GM12878 (cell line): ENCODE measurements around the gene COL17A1. TPM values are rescaled to one million over a fixed set of nuclear protein-coding genes. Genes with fewer than 3 reads are reported as not detected.

Source experiments
- ATAC-seq: fragments of 200-7000 bp; cut with Tn5 transposase; 3 replicates; pipeline ENCODE4 v1.9.1; 2020; ENCODE audit warnings: mild to moderate bottlenecking, moderate library complexity
- BruUV-seq: library from RNA; stranded (reverse); fragments of 400-500 nt; replicated peaks from 2 replicates; lab custom pipeline; 2021; lab: Mats Ljungman, UMichigan
- CTCF ChIA-PET: fragments of 300-600 bp; sonication (Branson Sonifier 250); formaldehyde crosslinking; extraction: SDS; loops from one replicate; lab custom pipeline; 2021; ENCODE audit warnings: inconsistent platforms; lab: Yijun Ruan, JAX
- POLR2A ChIA-PET: fragments of 350-600 bp; formaldehyde crosslinking; extraction: SDS; loops from one replicate; lab custom pipeline; 2021; ENCODE audit warnings: inconsistent platforms; lab: Charles Lee
- RAD21 ChIA-PET: fragments of 300-600 bp; sonication (Branson Sonifier 250); formaldehyde crosslinking; loops from one replicate; lab custom pipeline; 2023; ENCODE audit warnings: antibody characterized with exemption; ENCODE audit not compliant: unreplicated experiment; lab: Charles Lee
- SMC1A ChIA-PET: fragments of 300-600 bp; sonication (Branson Sonifier 250); formaldehyde crosslinking; loops from one replicate; lab custom pipeline; 2023; ENCODE audit not compliant: unreplicated experiment, uncharacterized antibody; lab: Charles Lee
- DNase-seq: peaks from one replicate; pipeline ENCODE4 v3.0.0-alpha.2; 2011; ENCODE audit warnings: low read depth, low spot score
- FAIRE-seq: peaks from 3 replicates; lab custom pipeline; 2011; peaks lifted over from hg19 to GRCh38; lab: Jason Lieb, UNC
- H2AFZ ChIP-seq: 2 replicates; pipeline ENCODE4 v1.6.0; 2011; ENCODE audit warnings: low read depth, low read length, control low read depth; ENCODE audit not compliant: control insufficient read depth
- H3K27ac ChIP-seq: 2 replicates; pipeline ENCODE4 v1.5.1; 2011; ENCODE audit warnings: control low read depth; ENCODE audit not compliant: control insufficient read depth, insufficient read depth
- H3K27me3 ChIP-seq, 2 experiments: replicated peaks in 1 of 2; 2 replicates each; pipeline versions ENCODE4 v1.6.0 to v1.6.1; 2011; ENCODE audit warnings: low read length in 1 of 2; ENCODE audit not compliant: control insufficient read depth in 2 of 2, insufficient read depth in 2 of 2
- H3K36me3 ChIP-seq, 2 experiments: 2 replicates each; pipeline ENCODE4 v1.5.1; 2011; ENCODE audit warnings: low read length in 1 of 2; ENCODE audit not compliant: control insufficient read depth in 2 of 2, insufficient read depth in 2 of 2
- H3K4me1 ChIP-seq: 2 replicates; pipeline ENCODE4 v1.6.1; 2011; ENCODE audit warnings: mild to moderate bottlenecking, low read length, moderate library complexity, mixed read lengths; ENCODE audit not compliant: control insufficient read depth, insufficient read depth
- H3K4me2 ChIP-seq: 2 replicates; pipeline ENCODE4 v1.6.0; 2011; ENCODE audit warnings: control low read depth; ENCODE audit not compliant: control insufficient read depth, insufficient read depth
- H3K4me3 ChIP-seq: fragments of 200-600 bp; sonication (generic); 2 replicates; pipeline ENCODE4 v1.5.1; 2016
- H3K79me2 ChIP-seq: 2 replicates; pipeline ENCODE4 v1.6.0; 2011; ENCODE audit warnings: low read length; ENCODE audit not compliant: control insufficient read depth, insufficient read depth
- H3K9ac ChIP-seq: 2 replicates; pipeline ENCODE4 v1.8.0; 2011; ENCODE audit warnings: low read length, control low read depth, mixed read lengths; ENCODE audit not compliant: control insufficient read depth, insufficient read depth
- H3K9me3 ChIP-seq: replicated peaks from 3 replicates; pipeline ENCODE4 v1.5.1; 2011; ENCODE audit warnings: mild to moderate bottlenecking, low read length; ENCODE audit not compliant: control insufficient read depth, insufficient read depth
- H4K20me1 ChIP-seq: 2 replicates; pipeline ENCODE4 v1.6.0; 2011; ENCODE audit not compliant: control insufficient read depth, insufficient read depth
- HCFC1 ChIP-seq: fragments of 150-350 bp; IDR thresholded peaks from 2 replicates; pipeline ENCODE4 v1.6.1; 2014; ENCODE audit warnings: low read length
- NBN ChIP-seq: fragments of 450-650 bp; IDR thresholded peaks from 2 replicates; pipeline ENCODE4 v1.6.1; 2016
- RAD51 ChIP-seq: fragments of 450-650 bp; IDR thresholded peaks from 2 replicates; pipeline ENCODE4 v1.6.1; 2016; ENCODE audit warnings: moderate library complexity, mild to moderate bottlenecking, inconsistent platforms
- ZBTB11 ChIP-seq: fragments of 450-650 bp; formaldehyde crosslinking; IDR thresholded peaks from 2 replicates; pipeline ENCODE4 v1.5.0; 2022; ENCODE audit warnings: mild to moderate bottlenecking, missing genetic modification characterization
- WGBS: methylation state at CpG from one replicate; pipeline ENCODE4 v1.1.6; 2016; ENCODE audit warnings: low lambda C conversion rate; ENCODE audit not compliant: insufficient replicate concordance, insufficient coverage; ENCODE audit errors: missing lambda C conversion rate; 5-methylcytosine and 5-hydroxymethylcytosine counted together
- in situ Hi-C: fragments of 300-500 bp; cut with MboI; formaldehyde crosslinking; loops from 9 replicates; pipeline ENCODE4 v1.14.3; 2018; ENCODE audit warnings: mixed read lengths
- intact Hi-C: fragments of 100-400 bp; cut with micrococcal nuclease; formaldehyde crosslinking; loops from one replicate; pipeline ENCODE4 v1.14.2; 2022; ENCODE audit not compliant: unreplicated experiment
- polyA plus RNA-seq, 11 experiments: library from polyadenylated mRNA; depleted of rRNA in 4 of 11; unstranded in 6 of 11; stranded (reverse) in 5 of 11; fragments of >200 nt; fragmentation: Nextera tagmentation in 4 of 11; fragmentation: Illumina TruSeq in 1 of 11; extraction: Ambion mirVana in 4 of 11; extraction: Trizol in 1 of 11; gene quantifications; 1 replicate in 1 of 11; 2 replicates in 10 of 11; pipeline versions ENCODE4 v1.2.1 to v1.2.3, GENCODE V29; 2011 to 2016; ENCODE audit warnings: inconsistent platforms in 2 of 11, missing spikeins in 2 of 11, low read depth in 1 of 11
- total RNA-seq, 4 experiments: library from RNA; depleted of rRNA in 3 of 4; stranded (reverse); fragments of >200 nt in 3 of 4; fragmentation: Illumina TruSeq in 1 of 4; extraction: Trizol in 1 of 4; gene quantifications; 2 replicates each; pipeline versions ENCODE4 v1.2.1 to v1.2.3, GENCODE V29; 2013 to 2021
- TF ChIP-seq, protein P1 (sequence below): IDR thresholded peaks from 2 replicates; pipeline ENCODE4 v1.6.1; 2012; ENCODE audit warnings: low read depth, low read length, improper control_type of control experiment

COL17A1 gene
- total and polyA plus RNA-seq, 10 of the 15 experiments (the other 5 are each of a cell fraction or from before 2014, with no cell fraction given) = 0.08 to 0.22 TPM; not detected in 8

- no peaks in the 10 kb centered on the region for H3K27me3 ChIP-seq
- H2AFZ ChIP-seq = no peak overlapping the region
- H3K79me2 ChIP-seq = no peaks in the 10 kb centered on the region
- H3K27ac ChIP-seq = no peak overlapping the region
- ChIA-PET SMC1A (interaction anchor here (0.7 to 1.1 kb wide), 3 partner anchors 13 to 77 kb away, joined by 3 to 7 read pairs (median 3); no protein-coding TSS in a partner anchor), RAD21 (interaction anchor here (1.3 kb wide), 1 partner anchor 144 kb away, joined by 4 read pairs; no protein-coding TSS in a partner anchor), POLR2A (no interaction called here), CTCF (interaction anchor here (1.2 to 1.4 kb wide), 2 partner anchors 91 to 115 kb away, joined by 3 to 4 read pairs; no protein-coding TSS in a partner anchor)
- no peaks in the 10 kb centered on the region for H4K20me1 ChIP-seq
- no peaks in the 10 kb centered on the region for H3K4me1 ChIP-seq
- H3K9me3 ChIP-seq = no peaks in the 10 kb centered on the region
- no peak overlapping the region for H3K4me3 ChIP-seq
- DNase-seq (no peak), FAIRE-seq (no peak), ATAC-seq (no peak)
- WGBS = 77% methylated on average over 7 of the region's 7 CpGs
- TF ChIP-seq, protein P1, sequence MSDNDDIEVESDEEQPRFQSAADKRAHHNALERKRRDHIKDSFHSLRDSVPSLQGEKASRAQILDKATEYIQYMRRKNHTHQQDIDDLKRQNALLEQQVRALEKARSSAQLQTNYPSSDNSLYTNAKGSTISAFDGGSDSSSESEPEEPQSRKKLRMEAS = no peak
- TF ChIP-seq NBN = no peak
- TF ChIP-seq RAD51 = no peak
- in situ Hi-C loops (no loop called here), intact Hi-C loops (no loop called here)
- BruUV-seq = no TSS peak
- H3K4me2 ChIP-seq = no peak overlapping the region
- H3K36me3 ChIP-seq = peaks cover 0 to 3% of the 10 kb centered on the region in 2 experiments; a peak in 2 of 4 replicates
- H3K9ac ChIP-seq = no peak overlapping the region
Observed at GRCh38 chr10:104032144-104032775, 53.4 kb downstream of the COL17A1 start.

DNA sequence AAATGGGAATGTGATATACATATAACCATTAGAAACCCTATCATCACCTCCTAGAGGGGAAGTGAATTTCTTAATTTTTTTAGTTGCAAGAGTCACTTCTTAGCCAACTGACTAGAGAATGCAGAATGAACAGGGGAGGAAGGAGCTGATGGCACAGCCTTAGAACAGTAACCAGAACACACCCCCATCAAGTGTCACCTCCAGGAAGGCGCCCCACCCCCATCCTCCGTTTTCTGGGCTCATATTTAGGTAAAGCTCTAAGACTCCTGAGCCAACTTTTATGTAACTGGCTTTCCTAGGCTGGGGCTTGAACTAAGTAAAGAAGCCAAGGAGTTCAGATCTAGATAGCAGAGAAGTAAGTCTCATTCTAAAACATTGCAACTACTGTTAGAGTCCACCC lies 54.0 kb downstream of the COL17A1 start:
- intact Hi-C loops = no loop called here
- POLR2A ChIA-PET = no interaction called here
- no peaks in the 10 kb centered on the region for H3K4me1 ChIP-seq
- FAIRE-seq (no peak), DNase-seq (no peak), ATAC-seq (no peak)
- no peak overlapping the region for H2AFZ ChIP-seq
- H3K36me3 ChIP-seq = peaks cover 0 to 3% of the 10 kb centered on the region in 2 experiments; a peak in 2 of 4 replicates
- SMC1A ChIA-PET = interaction anchor here (0.5 to 1.1 kb wide), 4 partner anchors 13 to 88 kb away, joined by 3 to 7 read pairs (median 4); no protein-coding TSS in a partner anchor
- no peak overlapping the region for H3K4me2 ChIP-seq
- H3K27ac ChIP-seq = no peak overlapping the region
- TF ChIP-seq HCFC1 (no peak), ZBTB11 (no peak)
- in situ Hi-C loops = no loop called here
- no TSS peak for BruUV-seq
- RAD21 ChIA-PET = interaction anchor here (1.3 kb wide), 1 partner anchor 143 kb away, joined by 4 read pairs; no protein-coding TSS in a partner anchor
- H3K27me3 ChIP-seq = no peaks in the 10 kb centered on the region
- H3K9me3 ChIP-seq = no peaks in the 10 kb centered on the region
- H3K9ac ChIP-seq = no peak overlapping the region
- WGBS = 95% methylated on average over 2 of the region's 2 CpGs
- no peak overlapping the region for H3K4me3 ChIP-seq
- H4K20me1 ChIP-seq = no peaks in the 10 kb centered on the region
- CTCF ChIA-PET = interaction anchor here (1.4 kb wide), 1 partner anchor 92 kb away, joined by 4 read pairs; no protein-coding TSS in a partner anchor
- H3K79me2 ChIP-seq = no peaks in the 10 kb centered on the region
